Measurements from ENCODE around the gene C9orf50. TPM values are rescaled to one million over a fixed set of nuclear protein-coding genes. Genes with fewer than 3 reads are reported as not detected.

The C9orf50 gene
- total and polyA plus RNA-seq, 2 experiments from 2014 or later: not detected

DNA sequence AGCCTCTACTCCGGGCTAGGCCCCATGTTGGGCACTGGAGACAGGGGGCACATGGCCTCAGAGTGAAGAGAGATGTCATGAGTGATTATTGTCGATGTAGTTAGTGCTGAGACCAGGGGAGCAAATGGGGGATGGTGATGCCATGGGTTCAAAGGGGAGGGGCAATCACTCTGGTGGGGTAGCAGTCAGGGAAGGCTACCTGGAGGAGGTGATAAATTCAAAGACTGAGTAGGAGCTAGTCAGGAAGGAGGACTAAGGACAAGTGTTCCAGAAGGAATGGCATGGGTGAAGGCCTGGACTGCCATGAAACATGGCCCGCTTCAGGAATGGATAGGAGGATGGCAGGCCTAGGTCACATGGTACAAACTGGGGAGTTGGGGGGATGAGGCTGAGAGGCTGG, 41.6 kb downstream of the C9orf50 start (continued):
- TF ChIP-seq ZNF462 (CRISPR knock-in tag; IDR thresholded peaks at IDR 0.05) (no peak), ETS1 (IDR thresholded peaks at IDR 0.05) (no peak), STAT1 (IDR thresholded peaks at IDR 0.05; ENCODE audit: unreplicated experiment) (no peak), CREB1 (CRISPR knock-in tag; IDR thresholded peaks at IDR 0.05; ENCODE audit: low read depth) (no peak), EZH2 (IDR thresholded peaks at IDR 0.05; ENCODE audit: low read depth, unreplicated experiment) (no peak)

GRCh38 chr9:129576546-129577543, 44.1 kb downstream of the C9orf50 start:
- peaks cover under 1% of the 10 kb centered on the region; the same call in 2 of the 3 replicates for H3K4me1 Mint-ChIP-seq

More at GRCh38 chr9:129576546-129577543, 44.1 kb downstream of the C9orf50 start:
- Mint-ChIP-seq H3K9me3 (peaks cover 8% of the 10 kb centered on the region; the same call in 2 of the 3 replicates), H3K27ac (no peak overlapping the region), H3K27me3 (ENCODE audit: insufficient read depth, low read depth, poor library complexity) (peaks cover 2% of the 10 kb centered on the region), H3K4me3 (no peak overlapping the region), H3K36me3 (ENCODE audit: low read depth) (peaks cover 3% of the 10 kb centered on the region; the same call in 1 of the 3 replicates)
- H2AFZ ChIP-seq: no peak overlapping the region
- no peaks in the 10 kb centered on the region for H3K9me2 ChIP-seq (ENCODE audit: insufficient read depth)
- H3K4me1 ChIP-seq (ENCODE audit: insufficient read depth): no peaks in the 10 kb centered on the region
- no peak overlapping the region for H3K4me2 ChIP-seq
- ATAC-seq: no peak
- H4K20me1 ChIP-seq (replicated peaks; ENCODE audit: insufficient read depth): no peaks in the 10 kb centered on the region
- H3K36me3 ChIP-seq (ENCODE audit: insufficient read depth): no peaks in the 10 kb centered on the region
- H3K79me2 ChIP-seq (replicated peaks; ENCODE audit: insufficient read depth): no peaks in the 10 kb centered on the region
- TF ChIP-seq ZNF114 (CRISPR knock-in tag; IDR thresholded peaks at IDR 0.05) (no peak), ETS1 (IDR thresholded peaks at IDR 0.05) (no peak), REST (IDR thresholded peaks at IDR 0.05; ENCODE audit: unreplicated experiment) (no peak), CREB1 (CRISPR knock-in tag; IDR thresholded peaks at IDR 0.05; ENCODE audit: low read depth) (no peak), EZH2 (IDR thresholded peaks at IDR 0.05; ENCODE audit: low read depth, unreplicated experiment) (no peak), ZNF331 (CRISPR knock-in tag; IDR thresholded peaks at IDR 0.05; ENCODE audit: low read depth) (no peak), NANOG (IDR thresholded peaks at IDR 0.05; ENCODE audit: borderline replicate concordance) (no peak)
- H3K27ac ChIP-seq (ENCODE audit: low read depth): no peak overlapping the region
- no peak for DNase-seq (ENCODE audit: low spot score)
- H3K4me3 ChIP-seq: no peak overlapping the region
- no peaks in the 10 kb centered on the region for H3K27me3 ChIP-seq (ENCODE audit: insufficient read depth)
- H3F3A ChIP-seq (replicated peaks; ENCODE audit: low read depth): no peaks in the 10 kb centered on the region

All from GM23338 (cell line).